GM12878 (cell line): Measurements from ENCODE around the gene FSTL4. TPM values are rescaled to one million over a fixed set of nuclear protein-coding genes. Genes with fewer than 3 reads are reported as not detected.

Experiments used
- ATAC-seq: fragments of 200-7000 bp; cut with Tn5 transposase; 3 replicates; pipeline ENCODE4 v1.9.1; 2020; ENCODE audit warnings: mild to moderate bottlenecking, moderate library complexity
- BruUV-seq: library from RNA; stranded (reverse); fragments of 400-500 nt; replicated peaks from 2 replicates; lab custom pipeline; 2021; lab: Mats Ljungman, UMichigan
- CTCF ChIA-PET: fragments of 300-600 bp; sonication (Branson Sonifier 250); formaldehyde crosslinking; extraction: SDS; loops from one replicate; lab custom pipeline; 2021; ENCODE audit warnings: inconsistent platforms; lab: Yijun Ruan, JAX
- POLR2A ChIA-PET: fragments of 350-600 bp; formaldehyde crosslinking; extraction: SDS; loops from one replicate; lab custom pipeline; 2021; ENCODE audit warnings: inconsistent platforms; lab: Charles Lee
- RAD21 ChIA-PET: fragments of 300-600 bp; sonication (Branson Sonifier 250); formaldehyde crosslinking; loops from one replicate; lab custom pipeline; 2023; ENCODE audit warnings: antibody characterized with exemption; ENCODE audit not compliant: unreplicated experiment; lab: Charles Lee
- SMC1A ChIA-PET: fragments of 300-600 bp; sonication (Branson Sonifier 250); formaldehyde crosslinking; loops from one replicate; lab custom pipeline; 2023; ENCODE audit not compliant: unreplicated experiment, uncharacterized antibody; lab: Charles Lee
- DNase-seq: peaks from one replicate; pipeline ENCODE4 v3.0.0-alpha.2; 2011; ENCODE audit warnings: low read depth, low spot score
- FAIRE-seq: peaks from 3 replicates; lab custom pipeline; 2011; peaks lifted over from hg19 to GRCh38; lab: Jason Lieb, UNC
- H2AFZ ChIP-seq: 2 replicates; pipeline ENCODE4 v1.6.0; 2011; ENCODE audit warnings: low read depth, low read length, control low read depth; ENCODE audit not compliant: control insufficient read depth
- H3K27ac ChIP-seq: 2 replicates; pipeline ENCODE4 v1.5.1; 2011; ENCODE audit warnings: control low read depth; ENCODE audit not compliant: control insufficient read depth, insufficient read depth
- H3K27me3 ChIP-seq, 2 experiments: replicated peaks in 1 of 2; 2 replicates each; pipeline versions ENCODE4 v1.6.0 to v1.6.1; 2011; ENCODE audit warnings: low read length in 1 of 2; ENCODE audit not compliant: control insufficient read depth in 2 of 2, insufficient read depth in 2 of 2
- H3K36me3 ChIP-seq, 2 experiments: 2 replicates each; pipeline ENCODE4 v1.5.1; 2011; ENCODE audit warnings: low read length in 1 of 2; ENCODE audit not compliant: control insufficient read depth in 2 of 2, insufficient read depth in 2 of 2
- H3K4me1 ChIP-seq: 2 replicates; pipeline ENCODE4 v1.6.1; 2011; ENCODE audit warnings: mild to moderate bottlenecking, low read length, moderate library complexity, mixed read lengths; ENCODE audit not compliant: control insufficient read depth, insufficient read depth
- H3K4me2 ChIP-seq: 2 replicates; pipeline ENCODE4 v1.6.0; 2011; ENCODE audit warnings: control low read depth; ENCODE audit not compliant: control insufficient read depth, insufficient read depth
- H3K4me3 ChIP-seq: fragments of 200-600 bp; sonication (generic); 2 replicates; pipeline ENCODE4 v1.5.1; 2016
- H3K79me2 ChIP-seq: 2 replicates; pipeline ENCODE4 v1.6.0; 2011; ENCODE audit warnings: low read length; ENCODE audit not compliant: control insufficient read depth, insufficient read depth
- H3K9ac ChIP-seq: 2 replicates; pipeline ENCODE4 v1.8.0; 2011; ENCODE audit warnings: low read length, control low read depth, mixed read lengths; ENCODE audit not compliant: control insufficient read depth, insufficient read depth
- H3K9me3 ChIP-seq: replicated peaks from 3 replicates; pipeline ENCODE4 v1.5.1; 2011; ENCODE audit warnings: mild to moderate bottlenecking, low read length; ENCODE audit not compliant: control insufficient read depth, insufficient read depth
- H4K20me1 ChIP-seq: 2 replicates; pipeline ENCODE4 v1.6.0; 2011; ENCODE audit not compliant: control insufficient read depth, insufficient read depth
- CBX3 ChIP-seq: fragments of 200-600 bp; sonication (generic); IDR thresholded peaks from 2 replicates; pipeline ENCODE4 v1.6.1; 2016; ENCODE audit warnings: low read depth, borderline replicate concordance
- CHD2 ChIP-seq: IDR thresholded peaks from 2 replicates; pipeline ENCODE4 v1.6.1; 2011; ENCODE audit warnings: low read depth, low read length, improper control_type of control experiment, borderline replicate concordance
- CREB1 ChIP-seq: IDR thresholded peaks from 2 replicates; pipeline ENCODE4 v1.6.1; 2012; ENCODE audit warnings: low read depth, mild to moderate bottlenecking, inconsistent platforms
- HCFC1 ChIP-seq: fragments of 150-350 bp; IDR thresholded peaks from 2 replicates; pipeline ENCODE4 v1.6.1; 2014; ENCODE audit warnings: low read length
- IKZF2 ChIP-seq, 2 experiments: fragments of 450-650 bp; IDR thresholded peaks; 2 replicates each; pipeline ENCODE4 v1.6.1; 2017; ENCODE audit warnings: mild to moderate bottlenecking in 2 of 2, moderate library complexity in 2 of 2
- JUNB ChIP-seq: IDR thresholded peaks from 2 replicates; pipeline ENCODE4 v1.6.1; 2016; ENCODE audit warnings: antibody characterized with exemption, mild to moderate bottlenecking
- NR2C1 ChIP-seq: fragments of 450-650 bp; IDR thresholded peaks from 2 replicates; pipeline ENCODE4 v1.6.1; 2017; ENCODE audit warnings: antibody characterized with exemption, mild to moderate bottlenecking, moderate library complexity
- NR2F1 ChIP-seq: fragments of 450-650 bp; conservative IDR thresholded peaks from 2 replicates; pipeline ENCODE4 v1.6.1; 2017; ENCODE audit warnings: mild to moderate bottlenecking
- PAX5 ChIP-seq: IDR thresholded peaks from 2 replicates; pipeline ENCODE4 v1.6.1; 2011; ENCODE audit warnings: low read depth, low read length, borderline replicate concordance
- SREBF2 ChIP-seq: IDR thresholded peaks from 2 replicates; pipeline ENCODE4 v1.6.1; 2012; ENCODE audit warnings: mild to moderate bottlenecking, low read length
- ZNF384 ChIP-seq: IDR thresholded peaks from 2 replicates; pipeline ENCODE4 v1.6.1; 2012; ENCODE audit warnings: low read depth, mild to moderate bottlenecking, low read length, improper control_type of control experiment, borderline replicate concordance
- ZZZ3 ChIP-seq: IDR thresholded peaks from 2 replicates; pipeline ENCODE4 v1.6.1; 2011; ENCODE audit warnings: low read depth; ENCODE audit not compliant: control insufficient read depth, insufficient read length
- WGBS: methylation state at CpG from one replicate; pipeline ENCODE4 v1.1.6; 2016; ENCODE audit warnings: low lambda C conversion rate; ENCODE audit not compliant: insufficient replicate concordance, insufficient coverage; ENCODE audit errors: missing lambda C conversion rate; 5-methylcytosine and 5-hydroxymethylcytosine counted together
- in situ Hi-C: fragments of 300-500 bp; cut with MboI; formaldehyde crosslinking; loops from 9 replicates; pipeline ENCODE4 v1.14.3; 2018; ENCODE audit warnings: mixed read lengths
- intact Hi-C: fragments of 100-400 bp; cut with micrococcal nuclease; formaldehyde crosslinking; loops from one replicate; pipeline ENCODE4 v1.14.2; 2022; ENCODE audit not compliant: unreplicated experiment
- polyA plus RNA-seq, 11 experiments: library from polyadenylated mRNA; depleted of rRNA in 4 of 11; unstranded in 6 of 11; stranded (reverse) in 5 of 11; fragments of >200 nt; fragmentation: Nextera tagmentation in 4 of 11; fragmentation: Illumina TruSeq in 1 of 11; extraction: Ambion mirVana in 4 of 11; extraction: Trizol in 1 of 11; gene quantifications; 1 replicate in 1 of 11; 2 replicates in 10 of 11; pipeline versions ENCODE4 v1.2.1 to v1.2.3, GENCODE V29; 2011 to 2016; ENCODE audit warnings: inconsistent platforms in 2 of 11, missing spikeins in 2 of 11, low read depth in 1 of 11
- total RNA-seq, 4 experiments: library from RNA; depleted of rRNA in 3 of 4; stranded (reverse); fragments of >200 nt in 3 of 4; fragmentation: Illumina TruSeq in 1 of 4; extraction: Trizol in 1 of 4; gene quantifications; 2 replicates each; pipeline versions ENCODE4 v1.2.1 to v1.2.3, GENCODE V29; 2013 to 2021
- TF ChIP-seq, protein P1 (sequence below): fragments of 450-650 bp; IDR thresholded peaks from 2 replicates; pipeline ENCODE4 v1.6.1; 2016; ENCODE audit warnings: mild to moderate bottlenecking, moderate library complexity, borderline replicate concordance
- TF ChIP-seq, protein P2 (sequence below): fragments of 450-650 bp; IDR thresholded peaks from 2 replicates; pipeline ENCODE4 v1.6.1; 2017; ENCODE audit warnings: antibody characterized with exemption, mild to moderate bottlenecking, moderate library complexity
- TF ChIP-seq, protein P3 (sequence below): fragments of 450-650 bp; IDR thresholded peaks from 2 replicates; pipeline ENCODE4 v1.6.1; 2017; ENCODE audit warnings: low read depth, mild to moderate bottlenecking, moderate library complexity
- TF ChIP-seq, protein P4 (sequence below): IDR thresholded peaks from 2 replicates; pipeline ENCODE4 v1.6.1; 2012; ENCODE audit warnings: low read depth, low read length, improper control_type of control experiment

The FSTL4 gene
- total and polyA plus RNA-seq, 10 of the 15 experiments (the other 5 are each of a cell fraction or from before 2014, with no cell fraction given), result 0.01 to 0.79 (median 0.21) TPM; not detected in 6

DNA sequence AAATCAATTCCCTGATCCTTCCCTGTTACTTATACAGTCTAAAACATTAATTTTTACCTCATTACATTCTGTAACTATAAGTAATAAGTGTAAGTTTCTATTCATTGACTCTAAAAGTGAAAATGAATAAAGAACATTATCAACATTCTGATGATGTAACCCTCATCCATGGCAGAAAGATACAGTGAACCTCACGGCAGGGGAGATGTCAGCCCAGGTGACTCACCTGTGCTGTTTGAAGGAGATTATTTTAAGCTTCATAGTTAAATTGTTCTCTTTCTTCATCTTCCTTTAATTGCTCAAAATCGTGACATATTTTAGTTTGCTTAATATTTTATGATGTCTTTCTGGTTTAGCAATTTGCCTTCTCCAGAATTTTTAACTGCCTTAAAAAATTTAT lies 268.1 kb downstream of the FSTL4 start (continued):
- TF ChIP-seq, protein P1, sequence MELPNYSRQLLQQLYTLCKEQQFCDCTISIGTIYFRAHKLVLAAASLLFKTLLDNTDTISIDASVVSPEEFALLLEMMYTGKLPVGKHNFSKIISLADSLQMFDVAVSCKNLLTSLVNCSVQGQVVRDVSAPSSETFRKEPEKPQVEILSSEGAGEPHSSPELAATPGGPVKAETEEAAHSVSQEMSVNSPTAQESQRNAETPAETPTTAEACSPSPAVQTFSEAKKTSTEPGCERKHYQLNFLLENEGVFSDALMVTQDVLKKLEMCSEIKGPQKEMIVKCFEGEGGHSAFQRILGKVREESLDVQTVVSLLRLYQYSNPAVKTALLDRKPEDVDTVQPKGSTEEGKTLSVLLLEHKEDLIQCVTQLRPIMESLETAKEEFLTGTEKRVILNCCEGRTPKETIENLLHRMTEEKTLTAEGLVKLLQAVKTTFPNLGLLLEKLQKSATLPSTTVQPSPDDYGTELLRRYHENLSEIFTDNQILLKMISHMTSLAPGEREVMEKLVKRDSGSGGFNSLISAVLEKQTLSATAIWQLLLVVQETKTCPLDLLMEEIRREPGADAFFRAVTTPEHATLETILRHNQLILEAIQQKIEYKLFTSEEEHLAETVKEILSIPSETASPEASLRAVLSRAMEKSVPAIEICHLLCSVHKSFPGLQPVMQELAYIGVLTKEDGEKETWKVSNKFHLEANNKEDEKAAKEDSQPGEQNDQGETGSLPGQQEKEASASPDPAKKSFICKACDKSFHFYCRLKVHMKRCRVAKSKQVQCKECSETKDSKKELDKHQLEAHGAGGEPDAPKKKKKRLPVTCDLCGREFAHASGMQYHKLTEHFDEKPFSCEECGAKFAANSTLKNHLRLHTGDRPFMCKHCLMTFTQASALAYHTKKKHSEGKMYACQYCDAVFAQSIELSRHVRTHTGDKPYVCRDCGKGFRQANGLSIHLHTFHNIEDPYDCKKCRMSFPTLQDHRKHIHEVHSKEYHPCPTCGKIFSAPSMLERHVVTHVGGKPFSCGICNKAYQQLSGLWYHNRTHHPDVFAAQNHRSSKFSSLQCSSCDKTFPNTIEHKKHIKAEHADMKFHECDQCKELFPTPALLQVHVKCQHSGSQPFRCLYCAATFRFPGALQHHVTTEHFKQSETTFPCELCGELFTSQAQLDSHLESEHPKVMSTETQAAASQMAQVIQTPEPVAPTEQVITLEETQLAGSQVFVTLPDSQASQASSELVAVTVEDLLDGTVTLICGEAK, result no peak
- no peak for TF ChIP-seq SREBF2
- TF ChIP-seq, protein P2, sequence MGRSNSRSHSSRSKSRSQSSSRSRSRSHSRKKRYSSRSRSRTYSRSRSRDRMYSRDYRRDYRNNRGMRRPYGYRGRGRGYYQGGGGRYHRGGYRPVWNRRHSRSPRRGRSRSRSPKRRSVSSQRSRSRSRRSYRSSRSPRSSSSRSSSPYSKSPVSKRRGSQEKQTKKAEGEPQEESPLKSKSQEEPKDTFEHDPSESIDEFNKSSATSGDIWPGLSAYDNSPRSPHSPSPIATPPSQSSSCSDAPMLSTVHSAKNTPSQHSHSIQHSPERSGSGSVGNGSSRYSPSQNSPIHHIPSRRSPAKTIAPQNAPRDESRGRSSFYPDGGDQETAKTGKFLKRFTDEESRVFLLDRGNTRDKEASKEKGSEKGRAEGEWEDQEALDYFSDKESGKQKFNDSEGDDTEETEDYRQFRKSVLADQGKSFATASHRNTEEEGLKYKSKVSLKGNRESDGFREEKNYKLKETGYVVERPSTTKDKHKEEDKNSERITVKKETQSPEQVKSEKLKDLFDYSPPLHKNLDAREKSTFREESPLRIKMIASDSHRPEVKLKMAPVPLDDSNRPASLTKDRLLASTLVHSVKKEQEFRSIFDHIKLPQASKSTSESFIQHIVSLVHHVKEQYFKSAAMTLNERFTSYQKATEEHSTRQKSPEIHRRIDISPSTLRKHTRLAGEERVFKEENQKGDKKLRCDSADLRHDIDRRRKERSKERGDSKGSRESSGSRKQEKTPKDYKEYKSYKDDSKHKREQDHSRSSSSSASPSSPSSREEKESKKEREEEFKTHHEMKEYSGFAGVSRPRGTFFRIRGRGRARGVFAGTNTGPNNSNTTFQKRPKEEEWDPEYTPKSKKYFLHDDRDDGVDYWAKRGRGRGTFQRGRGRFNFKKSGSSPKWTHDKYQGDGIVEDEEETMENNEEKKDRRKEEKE, result no peak

DNA sequence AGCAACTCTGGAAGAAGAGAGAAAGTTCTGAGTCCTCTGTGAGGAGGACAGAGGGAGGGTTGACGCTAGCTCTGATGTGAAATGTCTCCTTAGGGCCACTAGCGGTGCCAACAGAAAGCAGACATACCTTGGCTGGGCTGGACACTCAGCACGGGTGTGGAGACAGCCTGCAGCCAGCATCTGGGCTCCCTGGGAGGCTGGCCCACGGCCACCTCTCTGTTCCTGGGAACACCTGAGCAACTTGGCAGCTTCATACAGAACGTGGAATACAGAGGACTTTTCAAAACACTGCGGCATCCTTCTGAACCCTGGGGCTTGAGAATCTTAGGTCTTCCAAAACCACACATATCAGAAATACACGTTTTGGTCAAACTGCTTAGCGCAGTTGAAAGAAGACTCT lies 269.1 kb downstream of the FSTL4 start:
- no peak for FAIRE-seq
- H2AFZ ChIP-seq, result no peak overlapping the region
- CTCF ChIA-PET, result no interaction called here
- no peak for DNase-seq
- H3K27me3 ChIP-seq, result no peaks in the 10 kb centered on the region
- H3K4me3 ChIP-seq, result no peak overlapping the region
- no peaks in the 10 kb centered on the region for H3K79me2 ChIP-seq
- H3K9me3 ChIP-seq, result no peaks in the 10 kb centered on the region
- no peak for ATAC-seq
- in situ Hi-C loops (no loop called here), intact Hi-C loops (no loop called here)
- no peaks in the 10 kb centered on the region for H3K36me3 ChIP-seq
- WGBS, result 46% methylated on average over 8 of the region's 8 CpGs
- H3K27ac ChIP-seq, result no peak overlapping the region
- RAD21 ChIA-PET, result no interaction called here
- no peaks in the 10 kb centered on the region; the same call in 1 of the 2 replicates for H3K4me1 ChIP-seq
- H3K4me2 ChIP-seq, result no peak overlapping the region
- BruUV-seq, result no TSS peak
- H4K20me1 ChIP-seq, result no peaks in the 10 kb centered on the region
- POLR2A ChIA-PET, result no interaction called here
- SMC1A ChIA-PET, result interaction anchor here (1.8 kb wide), 1 partner anchor 8 kb away, joined by 5 read pairs; no protein-coding TSS in a partner anchor
- no peak overlapping the region for H3K9ac ChIP-seq
- no peak for TF ChIP-seq JUNB
- no peak for TF ChIP-seq ZZZ3
- TF ChIP-seq HCFC1, result no peak
- TF ChIP-seq NR2F1, result no peak
- no peak for TF ChIP-seq PAX5
- no peak for TF ChIP-seq IKZF2 (IDR thresholded peaks at IDR 0.05)
- no peak for TF ChIP-seq CHD2
- no peak for TF ChIP-seq ZNF384
- no peak for TF ChIP-seq CREB1
- no peak for TF ChIP-seq NR2C1
- TF ChIP-seq CBX3, result no peak
- TF ChIP-seq, protein P3, sequence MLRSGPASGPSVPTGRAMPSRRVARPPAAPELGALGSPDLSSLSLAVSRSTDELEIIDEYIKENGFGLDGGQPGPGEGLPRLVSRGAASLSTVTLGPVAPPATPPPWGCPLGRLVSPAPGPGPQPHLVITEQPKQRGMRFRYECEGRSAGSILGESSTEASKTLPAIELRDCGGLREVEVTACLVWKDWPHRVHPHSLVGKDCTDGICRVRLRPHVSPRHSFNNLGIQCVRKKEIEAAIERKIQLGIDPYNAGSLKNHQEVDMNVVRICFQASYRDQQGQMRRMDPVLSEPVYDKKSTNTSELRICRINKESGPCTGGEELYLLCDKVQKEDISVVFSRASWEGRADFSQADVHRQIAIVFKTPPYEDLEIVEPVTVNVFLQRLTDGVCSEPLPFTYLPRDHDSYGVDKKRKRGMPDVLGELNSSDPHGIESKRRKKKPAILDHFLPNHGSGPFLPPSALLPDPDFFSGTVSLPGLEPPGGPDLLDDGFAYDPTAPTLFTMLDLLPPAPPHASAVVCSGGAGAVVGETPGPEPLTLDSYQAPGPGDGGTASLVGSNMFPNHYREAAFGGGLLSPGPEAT, result no peak
- TF ChIP-seq, protein P4, sequence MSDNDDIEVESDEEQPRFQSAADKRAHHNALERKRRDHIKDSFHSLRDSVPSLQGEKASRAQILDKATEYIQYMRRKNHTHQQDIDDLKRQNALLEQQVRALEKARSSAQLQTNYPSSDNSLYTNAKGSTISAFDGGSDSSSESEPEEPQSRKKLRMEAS, result no peak
